Thyroid gland (tissue), 4 donors: ENCODE data around the gene DRD1. TPM values are rescaled to one million over a fixed set of nuclear protein-coding genes. Genes with fewer than 3 reads are reported as not detected.

Source experiments
- DNase-seq, 2 donors: peaks; one replicate each; pipeline ENCODE4 v3.0.0-alpha.2; 2019
- H3K27ac ChIP-seq, 3 donors: fragments of 200-600 bp; sonication (generic); 1 replicate in 2 of 3; 2 replicates in 1 of 3; pipeline ENCODE4 v1.5.1; 2016 to 2019; ENCODE audit warnings: mild to moderate bottlenecking in 1 of 3, moderate library complexity in 1 of 3
- H3K27me3 ChIP-seq: fragments of 200-600 bp; sonication (generic); one replicate; pipeline ENCODE4 v1.5.1; 2019
- H3K36me3 ChIP-seq, 2 donors: fragments of 200-600 bp; sonication (generic); one replicate each; pipeline ENCODE4 v1.5.1; 2016 to 2019
- H3K4me1 ChIP-seq, 2 donors: fragments of 200-600 bp; sonication (generic); one replicate each; pipeline ENCODE4 v1.5.1; 2017 to 2019
- H3K4me3 ChIP-seq, 3 donors: fragments of 200-600 bp; sonication (generic); replicated peaks in 1 of 3; 1 replicate in 2 of 3; 2 replicates in 1 of 3; pipeline ENCODE4 v1.5.1; 2016; ENCODE audit warnings: mild to moderate bottlenecking in 1 of 3
- H3K9me3 ChIP-seq: fragments of 200-600 bp; sonication (generic); one replicate; pipeline ENCODE4 v1.5.1; 2017
- POLR2A ChIP-seq, 2 donors: fragments of 450-650 bp; IDR thresholded peaks; one replicate each; pipeline ENCODE4 v1.6.1; 2017; ENCODE audit warnings: antibody characterized with exemption in 2 of 2, mild to moderate bottlenecking in 2 of 2, moderate library complexity in 1 of 2
- WGBS, 2 donors: methylation state at CpG; one replicate each; pipeline ENCODE4 v1.1.5; 2017; 5-methylcytosine and 5-hydroxymethylcytosine counted together
- intact Hi-C: fragments of 100-400 bp; cut with DNase I; formaldehyde crosslinking; loops from one replicate; pipeline ENCODE4 v1.15.1; 2023
- total RNA-seq, 4 donors: library from RNA; depleted of rRNA; stranded (reverse); fragments of >200 nt; gene quantifications; one replicate each; pipeline ENCODE4 v1.2.3, GENCODE V29; 2016
- TF ChIP-seq, protein P1 (sequence below), 6 experiments: fragments of 200-600 bp in 3 of 6; fragments of 450-650 bp in 3 of 6; sonication (generic) in 3 of 6; IDR thresholded peaks; one replicate each; pipeline ENCODE4 v1.5.1; 2016 to 2019; ENCODE audit warnings: antibody characterized with exemption in 6 of 6, mild to moderate bottlenecking in 2 of 6, inconsistent platforms in 1 of 6, moderate library complexity in 1 of 6

Gene DRD1
- total RNA-seq, 4 donors from 2014 or later, result not detected

GRCh38 chr5:175470781-175471180 is 26.8 kb upstream of the DRD1 start:
- WGBS, 2 donors, result 63 to 76% methylated on average over 5 of the region's 5 CpGs
- intact Hi-C loops, result no loop called here
- Histone ChIP-seq H3K9me3 (no peaks in the 10 kb centered on the region), H3K27ac (no peak overlapping the region), H3K4me1 (no peaks in the 10 kb centered on the region), H3K36me3 (no peaks in the 10 kb centered on the region), H3K4me3 (no peak overlapping the region), H3K27me3 (no peaks in the 10 kb centered on the region)
- no peak for TF ChIP-seq POLR2A (IDR thresholded peaks at IDR 0.05)
- TF ChIP-seq, protein P1, sequence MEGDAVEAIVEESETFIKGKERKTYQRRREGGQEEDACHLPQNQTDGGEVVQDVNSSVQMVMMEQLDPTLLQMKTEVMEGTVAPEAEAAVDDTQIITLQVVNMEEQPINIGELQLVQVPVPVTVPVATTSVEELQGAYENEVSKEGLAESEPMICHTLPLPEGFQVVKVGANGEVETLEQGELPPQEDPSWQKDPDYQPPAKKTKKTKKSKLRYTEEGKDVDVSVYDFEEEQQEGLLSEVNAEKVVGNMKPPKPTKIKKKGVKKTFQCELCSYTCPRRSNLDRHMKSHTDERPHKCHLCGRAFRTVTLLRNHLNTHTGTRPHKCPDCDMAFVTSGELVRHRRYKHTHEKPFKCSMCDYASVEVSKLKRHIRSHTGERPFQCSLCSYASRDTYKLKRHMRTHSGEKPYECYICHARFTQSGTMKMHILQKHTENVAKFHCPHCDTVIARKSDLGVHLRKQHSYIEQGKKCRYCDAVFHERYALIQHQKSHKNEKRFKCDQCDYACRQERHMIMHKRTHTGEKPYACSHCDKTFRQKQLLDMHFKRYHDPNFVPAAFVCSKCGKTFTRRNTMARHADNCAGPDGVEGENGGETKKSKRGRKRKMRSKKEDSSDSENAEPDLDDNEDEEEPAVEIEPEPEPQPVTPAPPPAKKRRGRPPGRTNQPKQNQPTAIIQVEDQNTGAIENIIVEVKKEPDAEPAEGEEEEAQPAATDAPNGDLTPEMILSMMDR (IDR thresholded peaks at IDR 0.05), result no peak
- DNase-seq, result no peak

DNA sequence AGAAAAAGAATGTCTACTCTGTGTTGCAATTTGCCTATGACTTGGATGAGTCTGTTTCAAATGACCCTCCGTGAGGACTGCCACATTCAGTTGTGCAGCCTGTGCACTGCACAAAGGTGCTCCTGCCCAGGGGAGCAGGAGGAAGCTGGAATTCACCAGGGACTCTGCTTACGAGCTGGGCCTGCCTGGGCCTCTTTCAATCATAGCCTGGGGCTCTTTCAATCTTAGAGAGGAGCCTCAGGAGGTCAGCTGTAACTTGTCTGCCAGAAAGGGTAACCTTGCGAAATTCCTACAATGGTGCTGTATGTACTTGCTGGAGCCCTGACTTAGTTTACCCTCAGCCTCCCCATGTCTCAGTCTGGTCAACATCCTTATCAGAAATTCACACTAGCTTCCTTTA is 25.9 kb upstream of the DRD1 start:
- intact Hi-C loops, result no loop called here
- H3K36me3 ChIP-seq, result no peaks in the 10 kb centered on the region
- H3K9me3 ChIP-seq, result no peaks in the 10 kb centered on the region
- H3K27ac ChIP-seq, result no peak overlapping the region
- no peak overlapping the region for H3K4me3 ChIP-seq
- no peaks in the 10 kb centered on the region for H3K27me3 ChIP-seq
- H3K4me1 ChIP-seq, result no peaks in the 10 kb centered on the region
- DNase-seq, result no peak
- 64 to 85% methylated on average over 3 of the region's 3 CpGs for WGBS, 2 donors
- TF ChIP-seq, protein P1 (IDR thresholded peaks at IDR 0.05), result no peak

DNA sequence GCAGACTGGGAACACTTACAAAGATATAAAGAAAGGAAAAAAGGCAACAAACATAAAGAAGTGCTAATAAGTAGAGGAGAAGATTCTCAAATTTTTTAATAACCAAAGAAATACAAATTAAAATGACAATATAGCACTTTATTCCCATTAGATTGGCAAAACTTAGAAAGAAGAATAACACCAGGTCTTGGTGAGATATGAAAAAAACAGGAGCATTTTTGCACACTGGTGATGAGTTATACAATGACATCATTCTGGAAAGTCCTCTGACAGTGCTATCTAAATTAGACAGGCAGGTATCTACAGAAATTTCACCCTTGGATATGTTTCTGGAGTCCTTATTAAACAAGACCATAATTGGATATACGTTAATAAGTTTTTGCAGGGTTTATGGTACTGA is 24.9 kb upstream of the DRD1 start:
- TF ChIP-seq, protein P1 (IDR thresholded peaks at IDR 0.05), result no peak
- no peak for TF ChIP-seq POLR2A (IDR thresholded peaks at IDR 0.05)
- 95 to 97% methylated on average over 1 of the region's 1 CpG for WGBS, 2 donors
- Histone ChIP-seq H3K27ac (no peak overlapping the region), H3K9me3 (no peaks in the 10 kb centered on the region), H3K27me3 (no peaks in the 10 kb centered on the region), H3K36me3 (no peaks in the 10 kb centered on the region), H3K4me3 (no peak overlapping the region), H3K4me1 (peaks cover 0 to under 1% of the 10 kb centered on the region in 2 donors)
- no peak for DNase-seq
- intact Hi-C loops, result no loop called here

DNA sequence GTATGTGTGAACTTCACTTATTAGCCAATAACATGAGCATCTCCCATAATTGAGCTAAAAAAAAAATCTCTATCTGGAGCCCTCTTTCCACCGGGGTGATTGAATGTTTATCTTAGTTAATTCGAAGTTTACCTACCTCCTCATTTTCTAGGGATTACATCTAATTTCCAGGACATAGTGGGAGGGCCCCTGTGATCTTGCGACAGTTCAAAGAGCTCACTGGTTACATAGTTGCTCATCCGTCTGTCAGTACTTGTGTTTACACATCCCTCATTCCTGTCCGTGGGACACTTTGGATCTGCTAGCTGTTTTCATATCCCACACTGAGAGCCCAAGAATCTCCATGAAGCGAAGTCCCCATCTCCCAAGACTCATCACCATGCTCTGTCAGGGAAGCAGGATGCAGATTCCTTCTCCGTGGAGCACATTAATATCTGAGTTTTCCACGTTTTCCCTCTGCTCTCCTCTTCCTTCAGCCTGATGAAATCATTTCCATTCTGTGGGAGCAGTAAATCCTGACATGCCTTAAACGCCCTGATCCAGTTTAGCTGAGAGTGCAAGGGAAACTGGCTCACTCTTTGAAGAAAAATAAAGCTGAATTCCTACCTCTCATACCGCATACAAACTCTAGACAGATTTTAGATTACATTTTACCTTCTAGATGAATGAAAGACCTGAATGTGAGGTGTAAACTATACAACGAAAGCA is 24.2 kb upstream of the DRD1 start:
- Histone ChIP-seq H3K4me1 (peaks cover 0 to 6% of the 10 kb centered on the region in 2 donors), H3K9me3 (no peaks in the 10 kb centered on the region), H3K27ac (no peak overlapping the region), H3K36me3 (no peaks in the 10 kb centered on the region), H3K4me3 (no peak overlapping the region), H3K27me3 (no peaks in the 10 kb centered on the region)
- 53 to 55% methylated on average over 11 of the region's 11 CpGs for WGBS, 2 donors
- intact Hi-C loops, result no loop called here
- no peak for TF ChIP-seq POLR2A (IDR thresholded peaks at IDR 0.05)
- TF ChIP-seq, protein P1 (IDR thresholded peaks at IDR 0.05), result no peak
- DNase-seq, result no peak

- H3K27me3 ChIP-seq, result no peaks in the 10 kb centered on the region
- DNase-seq, result no peak
- peaks cover 0 to 6% of the 10 kb centered on the region in 2 donors for H3K4me1 ChIP-seq
- H3K4me3 ChIP-seq, result no peak overlapping the region
- TF ChIP-seq POLR2A (IDR thresholded peaks at IDR 0.05), result no peak
- TF ChIP-seq, protein P1 (IDR thresholded peaks at IDR 0.05), result no peak
- no peaks in the 10 kb centered on the region for H3K36me3 ChIP-seq
- WGBS, 2 donors, result 62 to 80% methylated on average over 5 of the region's 5 CpGs
- no peak overlapping the region for H3K27ac ChIP-seq
- intact Hi-C loops, result no loop called here
- no peaks in the 10 kb centered on the region for H3K9me3 ChIP-seq
These were observed 22.8 kb upstream of the DRD1 start for GRCh38 chr5:175466700-175467318.
